KMS-11 (cell line): Measurements from ENCODE around the gene LMOD1.
"Not testable (repeated sequence)": the region's sequence is repeated elsewhere in the genome, so short reads cannot be mapped to it uniquely, and the experiment has no call there.

Experiments
- H2AFZ ChIP-seq: fragments of 200-600 bp; sonication (generic); 2 replicates; pipeline ENCODE4 v1.6.1; 2016; ENCODE audit warnings: antibody characterized with exemption, mixed run types, low read depth
- H3K27ac ChIP-seq: fragments of 200-600 bp; sonication (generic); 2 replicates; pipeline ENCODE4 v1.6.1; 2016; ENCODE audit warnings: mild to moderate bottlenecking, mixed run types
- H3K27me3 ChIP-seq: fragments of 200-600 bp; sonication (generic); 2 replicates; pipeline ENCODE4 v1.6.1; 2017; ENCODE audit warnings: mild to moderate bottlenecking, low read depth, mixed run types, moderate library complexity; ENCODE audit not compliant: insufficient read depth
- H3K36me3 ChIP-seq: fragments of 200-600 bp; sonication (generic); 2 replicates; pipeline ENCODE4 v1.6.1; 2017; ENCODE audit warnings: mild to moderate bottlenecking, mixed run types; ENCODE audit not compliant: insufficient read depth
- H3K4me1 ChIP-seq: fragments of 200-600 bp; sonication (generic); 2 replicates; pipeline ENCODE4 v1.6.1; 2016; ENCODE audit warnings: mild to moderate bottlenecking, low read depth, mixed run types; ENCODE audit not compliant: poor library complexity, severe bottlenecking
- H3K4me2 ChIP-seq: fragments of 200-600 bp; sonication (generic); 2 replicates; pipeline ENCODE4 v1.7.0; 2016; ENCODE audit warnings: mild to moderate bottlenecking, mixed run types
- H3K4me3 ChIP-seq: fragments of 200-600 bp; sonication (generic); IDR thresholded peaks from 2 replicates; pipeline ENCODE4 v1.6.1; 2017; ENCODE audit warnings: low read depth, low read length, mixed read lengths; ENCODE audit not compliant: insufficient read depth
- H3K79me2 ChIP-seq: fragments of 200-600 bp; sonication (generic); 2 replicates; pipeline ENCODE4 v1.6.1; 2016; ENCODE audit warnings: low read depth, mixed run types; ENCODE audit not compliant: insufficient read depth
- H3K9ac ChIP-seq: fragments of 200-600 bp; sonication (generic); 2 replicates; pipeline ENCODE4 v1.6.1; 2016; ENCODE audit warnings: mild to moderate bottlenecking, mixed run types
- H4K20me1 ChIP-seq: fragments of 200-600 bp; sonication (generic); 2 replicates; pipeline ENCODE4 v1.6.1; 2016; ENCODE audit warnings: mild to moderate bottlenecking, mixed run types; ENCODE audit not compliant: insufficient read depth
- CTCF ChIP-seq: fragments of 200-600 bp; sonication (generic); conservative IDR thresholded peaks from 2 replicates; pipeline ENCODE4 v1.6.1; 2017; ENCODE audit warnings: low read depth, mild to moderate bottlenecking, antibody characterized with exemption, low read length, moderate library complexity, mixed read lengths

Gene LMOD1

GRCh38 chr1:201964261-201964660 is 17.9 kb upstream of the LMOD1 start:
- Histone ChIP-seq H2AFZ (no peak overlapping the region), H4K20me1 (no peaks in the 10 kb centered on the region), H3K4me2 (no peak overlapping the region), H3K27ac (no peak overlapping the region), H3K4me3 (no peak overlapping the region), H3K79me2 (peaks cover 14% of the 10 kb centered on the region; the same call in 1 of the 2 replicates), H3K27me3 (no peaks in the 10 kb centered on the region), H3K36me3 (peaks cover 25% of the 10 kb centered on the region; the same call in 1 of the 2 replicates), H3K4me1 (peaks cover 3% of the 10 kb centered on the region), H3K9ac (no peak overlapping the region)
- TF ChIP-seq CTCF = no peak

- H3K27ac ChIP-seq, H3K9ac ChIP-seq, H3K27me3 ChIP-seq, H3K4me1 ChIP-seq, H3K4me2 ChIP-seq, H4K20me1 ChIP-seq, H3K4me3 ChIP-seq, H2AFZ ChIP-seq: not testable (repeated sequence)
- H3K79me2 ChIP-seq = peaks cover 32% of the 10 kb centered on the region
- peaks cover 33% of the 10 kb centered on the region for H3K36me3 ChIP-seq
Observed at GRCh38 chr1:201962382-201962781, 16.0 kb upstream of the LMOD1 start.

- H3K36me3 ChIP-seq = peaks cover 17% of the 10 kb centered on the region
- H3K4me1 ChIP-seq = peaks cover 19% of the 10 kb centered on the region
- H4K20me1 ChIP-seq = no peaks in the 10 kb centered on the region
- no peak overlapping the region for H2AFZ ChIP-seq
- no peak overlapping the region for H3K4me2 ChIP-seq
- H3K79me2 ChIP-seq = peaks cover 57% of the 10 kb centered on the region
- H3K9ac ChIP-seq = no peak overlapping the region
- H3K4me3 ChIP-seq = no peak overlapping the region
- no peaks in the 10 kb centered on the region for H3K27me3 ChIP-seq
- no peak overlapping the region for H3K27ac ChIP-seq
- no peak for TF ChIP-seq CTCF
Observed at GRCh38 chr1:201958348-201958747, 12.0 kb upstream of the LMOD1 start.

- Histone ChIP-seq H4K20me1 (no peaks in the 10 kb centered on the region), H3K27ac (peak overlapping the region; percentile 65), H3K4me2 (peak overlapping the region; percentile 92), H3K9ac (peak overlapping the region; percentile 92), H3K4me1 (peaks cover 19% of the 10 kb centered on the region), H3K36me3 (peaks cover 10% of the 10 kb centered on the region), H2AFZ (peak overlapping the region; percentile 89), H3K4me3 (peak overlapping the region; percentile 97), H3K79me2 (peaks cover 51% of the 10 kb centered on the region), H3K27me3 (no peaks in the 10 kb centered on the region)
- no peak for TF ChIP-seq CTCF
Observed at GRCh38 chr1:201955729-201956143, 9.4 kb upstream of the LMOD1 start.

- no peaks in the 10 kb centered on the region for H3K27me3 ChIP-seq
- no peaks in the 10 kb centered on the region for H4K20me1 ChIP-seq
- peak within 1 kb of the TSS; percentile 92 for H3K4me2 ChIP-seq
- H2AFZ ChIP-seq = peak within 1 kb of the TSS; percentile 89
- peak within 1 kb of the TSS; percentile 65 for H3K27ac ChIP-seq
- peaks cover 10% of the 10 kb centered on the region for H3K36me3 ChIP-seq
- peaks cover 48% of the 10 kb centered on the region for H3K79me2 ChIP-seq
- TF ChIP-seq CTCF = no peak
- peak within 1 kb of the TSS; percentile 97 for H3K4me3 ChIP-seq
- H3K9ac ChIP-seq = peak within 1 kb of the TSS; percentile 92
- peaks cover 19% of the 10 kb centered on the region for H3K4me1 ChIP-seq
Observed at GRCh38 chr1:201955009-201955728, 8.8 kb upstream of the LMOD1 start, which contains the start of gene TIMM17A. Gene TIMM17A (plus strand): TSS chr1:201955503. CDS start chr1:201955527, 24 bp downstream.
